ENCODE measurements around the gene PLTP. TPM values are rescaled to one million over a fixed set of nuclear protein-coding genes. Genes with fewer than 3 reads are reported as not detected.
"Not testable (repeated sequence)": the region's sequence is repeated elsewhere in the genome, so short reads cannot be mapped to it uniquely, and the experiment has no call there.

PLTP gene
- polyA plus RNA-seq, 1 experiment: 105 TPM

GRCh38 chr20:45957021-45957941 lies 45.3 kb upstream of the PLTP start:
- H3K27ac ChIP-seq (ENCODE audit: low read depth, low read length): no peak overlapping the region
- DNase-seq (ENCODE audit: low read depth, low spot score): no peak
- no peaks in the 10 kb centered on the region for H3K27me3 ChIP-seq (ENCODE audit: control insufficient read depth, insufficient read depth, low read length)
- ChIA-PET POLR2A (interaction anchor here (2.0 kb wide), 1 partner anchor 9 kb away, joined by 6 read pairs; no protein-coding TSS in a partner anchor), CTCF (interaction anchor here (5.2 kb wide), 1 partner anchor 12 kb away, joined by 60 read pairs; no protein-coding TSS in a partner anchor)
- H3K9me3 ChIP-seq (ENCODE audit: control insufficient read depth, insufficient read depth, low read length): no peaks in the 10 kb centered on the region; the same call in 1 of the 2 replicates
- no peak overlapping the region for H3K4me3 ChIP-seq (ENCODE audit: low read depth, low read length)
- TF ChIP-seq, protein P1, sequence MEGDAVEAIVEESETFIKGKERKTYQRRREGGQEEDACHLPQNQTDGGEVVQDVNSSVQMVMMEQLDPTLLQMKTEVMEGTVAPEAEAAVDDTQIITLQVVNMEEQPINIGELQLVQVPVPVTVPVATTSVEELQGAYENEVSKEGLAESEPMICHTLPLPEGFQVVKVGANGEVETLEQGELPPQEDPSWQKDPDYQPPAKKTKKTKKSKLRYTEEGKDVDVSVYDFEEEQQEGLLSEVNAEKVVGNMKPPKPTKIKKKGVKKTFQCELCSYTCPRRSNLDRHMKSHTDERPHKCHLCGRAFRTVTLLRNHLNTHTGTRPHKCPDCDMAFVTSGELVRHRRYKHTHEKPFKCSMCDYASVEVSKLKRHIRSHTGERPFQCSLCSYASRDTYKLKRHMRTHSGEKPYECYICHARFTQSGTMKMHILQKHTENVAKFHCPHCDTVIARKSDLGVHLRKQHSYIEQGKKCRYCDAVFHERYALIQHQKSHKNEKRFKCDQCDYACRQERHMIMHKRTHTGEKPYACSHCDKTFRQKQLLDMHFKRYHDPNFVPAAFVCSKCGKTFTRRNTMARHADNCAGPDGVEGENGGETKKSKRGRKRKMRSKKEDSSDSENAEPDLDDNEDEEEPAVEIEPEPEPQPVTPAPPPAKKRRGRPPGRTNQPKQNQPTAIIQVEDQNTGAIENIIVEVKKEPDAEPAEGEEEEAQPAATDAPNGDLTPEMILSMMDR (IDR thresholded peaks at IDR 0.05; ENCODE audit: low read depth, low read length): no peak

DNA sequence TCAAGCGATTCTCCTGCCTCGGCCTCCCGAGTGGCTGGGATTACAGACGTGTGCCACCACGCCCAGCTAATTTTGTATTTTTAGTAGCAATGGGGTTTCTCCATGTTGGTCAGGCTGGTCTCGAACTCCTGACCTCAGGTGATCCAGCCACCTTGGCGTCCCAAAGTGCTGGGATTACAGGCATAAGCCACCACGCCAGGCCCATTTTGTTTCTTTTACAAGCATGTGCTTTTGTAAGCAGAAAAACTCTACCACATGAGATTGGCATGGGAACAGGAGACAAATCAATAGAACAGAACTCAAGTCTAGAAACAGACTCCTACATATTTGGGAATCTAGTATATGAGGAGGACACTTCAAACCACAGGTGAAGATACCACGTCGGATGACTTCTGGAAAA lies 44.4 kb upstream of the PLTP start:
- CTCF ChIA-PET; H3K9me3 ChIP-seq (ENCODE audit: control insufficient read depth, insufficient read depth, low read length); DNase-seq (ENCODE audit: low read depth, low spot score); POLR2A ChIA-PET; H3K4me3 ChIP-seq (ENCODE audit: low read depth, low read length); H3K27me3 ChIP-seq (ENCODE audit: control insufficient read depth, insufficient read depth, low read length); H3K27ac ChIP-seq (ENCODE audit: low read depth, low read length): not testable (repeated sequence)

DNA sequence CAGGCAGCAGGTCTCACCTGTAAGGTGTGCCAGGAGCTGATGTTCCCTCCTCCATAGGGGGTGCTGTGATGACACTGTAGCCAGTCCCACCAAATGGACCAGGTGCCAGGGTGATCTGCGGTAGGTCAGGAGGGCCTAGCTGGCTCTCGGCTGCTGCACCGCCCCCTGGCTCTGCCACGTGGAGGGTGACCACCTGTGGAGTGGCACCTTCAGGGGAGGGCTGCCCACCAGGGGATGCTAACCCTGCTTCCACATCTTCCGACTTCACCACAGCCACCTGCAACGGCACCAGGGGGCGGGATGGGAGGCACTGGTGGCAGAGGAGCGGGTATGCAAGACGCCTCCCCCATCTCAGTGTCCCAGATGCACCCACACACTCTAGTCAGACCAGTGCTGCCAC lies 41.7 kb upstream of the PLTP start:
- Histone ChIP-seq H3K27ac (ENCODE audit: low read depth, low read length) (no peak overlapping the region), H3K9me3 (ENCODE audit: control insufficient read depth, insufficient read depth, low read length) (no peaks in the 10 kb centered on the region; the same call in 1 of the 2 replicates), H3K4me3 (ENCODE audit: low read depth, low read length) (no peak overlapping the region), H3K27me3 (ENCODE audit: control insufficient read depth, insufficient read depth, low read length) (no peaks in the 10 kb centered on the region)
- no peak for DNase-seq (ENCODE audit: low read depth, low spot score)
- ChIA-PET CTCF (interaction anchor here (1.8 to 3.4 kb wide), 2 partner anchors 16 to 64 kb away, joined by 4 to 31 read pairs; no protein-coding TSS in a partner anchor), POLR2A (no interaction called here)
- TF ChIP-seq, protein P1 (IDR thresholded peaks at IDR 0.05; ENCODE audit: low read depth, low read length): no peak

- TF ChIP-seq, protein P1 (IDR thresholded peaks at IDR 0.05; ENCODE audit: low read depth, low read length): no peak
- H3K4me3 ChIP-seq (ENCODE audit: low read depth, low read length): no peak overlapping the region
- H3K27me3 ChIP-seq (ENCODE audit: control insufficient read depth, insufficient read depth, low read length): no peaks in the 10 kb centered on the region
- ChIA-PET POLR2A (interaction anchor here (0.6 to 1.2 kb wide), 2 partner anchors 11 to 19 kb away, joined by 3 to 7 read pairs; no protein-coding TSS in a partner anchor), CTCF (interaction anchor here (0.6 to 3.4 kb wide), 2 partner anchors 10 to 17 kb away, joined by 5 to 31 read pairs; no protein-coding TSS in a partner anchor)
- no peak for DNase-seq (ENCODE audit: low read depth, low spot score)
- H3K27ac ChIP-seq (ENCODE audit: low read depth, low read length): no peak overlapping the region
- no peaks in the 10 kb centered on the region; the same call in 1 of the 2 replicates for H3K9me3 ChIP-seq (ENCODE audit: control insufficient read depth, insufficient read depth, low read length)
Observed at GRCh38 chr20:45952861-45953260, 40.9 kb upstream of the PLTP start.

- H3K27ac ChIP-seq (ENCODE audit: low read depth, low read length): no peak overlapping the region
- DNase-seq (ENCODE audit: low read depth, low spot score): no peak
- no peaks in the 10 kb centered on the region; the same call in 1 of the 2 replicates for H3K9me3 ChIP-seq (ENCODE audit: control insufficient read depth, insufficient read depth, low read length)
- ChIA-PET POLR2A (interaction anchor here (0.6 to 1.2 kb wide), 2 partner anchors 10 to 18 kb away, joined by 3 to 7 read pairs; no protein-coding TSS in a partner anchor), CTCF (interaction anchor here (3.4 kb wide), 1 partner anchor 17 kb away, joined by 31 read pairs; no protein-coding TSS in a partner anchor)
- H3K27me3 ChIP-seq (ENCODE audit: control insufficient read depth, insufficient read depth, low read length): no peaks in the 10 kb centered on the region
- TF ChIP-seq, protein P1 (IDR thresholded peaks at IDR 0.05; ENCODE audit: low read depth, low read length): no peak
- H3K4me3 ChIP-seq (ENCODE audit: low read depth, low read length): no peak overlapping the region
Observed at GRCh38 chr20:45951925-45952834, 40.2 kb upstream of the PLTP start.
